Measurements from ENCODE around the gene RNLS.

- TF ChIP-seq CTCF (IDR thresholded peaks at IDR 0.05) (no peak), FOSL2 (IDR thresholded peaks at IDR 0.05) (no peak), FOSL2 (CRISPR knock-in tag; IDR thresholded peaks at IDR 0.05) (no peak), REST (IDR thresholded peaks at IDR 0.05) (no peak), SREBF2 (IDR thresholded peaks at IDR 0.05) (no peak), HOXB5 (CRISPR knock-in tag; IDR thresholded peaks at IDR 0.05) (no peak), RARB (CRISPR knock-in tag; IDR thresholded peaks at IDR 0.05) (no peak), CHD2 (IDR thresholded peaks at IDR 0.05; ENCODE audit: low read length, partially characterized antibody) (no peak), POLR2A (IDR thresholded peaks at IDR 0.05; ENCODE audit: low read length) (no peak), USF2 (IDR thresholded peaks at IDR 0.05) (no peak), HDAC2 (IDR thresholded peaks at IDR 0.05) (no peak), CEBPB (IDR thresholded peaks at IDR 0.05) (no peak)
Observed at GRCh38 chr10:88494537-88494936, 88.6 kb downstream of the RNLS start.
